Mesothelial cell of epicardium (in vitro differentiated cells): ENCODE results near the gene TMEM179B. TPM values are rescaled to one million over a fixed set of nuclear protein-coding genes. Genes with fewer than 3 reads are reported as not detected.
A peak's percentile ranks its signal among the peaks of the same experiment; 100 is the strongest.

Source experiments
- DNase-seq, 2 experiments: peaks; one replicate each; pipeline ENCODE4 v3.0.0; 2021; ENCODE audit warnings: low spot score in 2 of 2; ENCODE audit not compliant: unreplicated experiment in 2 of 2
- H3K27ac Mint-ChIP-seq: 2 replicates; pipeline ENCODE4 v1.8.0; 2021; ENCODE audit warnings: mixed read lengths
- H3K27me3 Mint-ChIP-seq: 2 replicates; pipeline ENCODE4 v1.8.0; 2021; ENCODE audit warnings: low read depth, mixed read lengths
- H3K36me3 Mint-ChIP-seq: 2 replicates; pipeline ENCODE4 v1.8.0; 2021; ENCODE audit warnings: mixed read lengths
- H3K4me1 Mint-ChIP-seq: 2 replicates; pipeline ENCODE4 v1.8.0; 2021; ENCODE audit warnings: mixed read lengths
- H3K4me3 Mint-ChIP-seq: 2 replicates; pipeline ENCODE4 v1.8.0; 2021; ENCODE audit warnings: mild to moderate bottlenecking, moderate library complexity, mixed read lengths
- H3K9me3 Mint-ChIP-seq: 2 replicates; pipeline ENCODE4 v1.8.0; 2021; ENCODE audit warnings: mixed read lengths
- total RNA-seq: library from RNA; stranded (reverse); gene quantifications from 3 replicates; pipeline ENCODE4 v1.2.1, GENCODE V29; 2021
- TF ChIP-seq, protein P1 (sequence below): fragments of 200-600 bp; sonication (generic); IDR thresholded peaks from one replicate; pipeline ENCODE4 v1.5.0; 2021; ENCODE audit warnings: antibody characterized with exemption; ENCODE audit not compliant: unreplicated experiment

TMEM179B gene
- total RNA-seq, 1 donor from 2014 or later = 33.9 TPM

DNA sequence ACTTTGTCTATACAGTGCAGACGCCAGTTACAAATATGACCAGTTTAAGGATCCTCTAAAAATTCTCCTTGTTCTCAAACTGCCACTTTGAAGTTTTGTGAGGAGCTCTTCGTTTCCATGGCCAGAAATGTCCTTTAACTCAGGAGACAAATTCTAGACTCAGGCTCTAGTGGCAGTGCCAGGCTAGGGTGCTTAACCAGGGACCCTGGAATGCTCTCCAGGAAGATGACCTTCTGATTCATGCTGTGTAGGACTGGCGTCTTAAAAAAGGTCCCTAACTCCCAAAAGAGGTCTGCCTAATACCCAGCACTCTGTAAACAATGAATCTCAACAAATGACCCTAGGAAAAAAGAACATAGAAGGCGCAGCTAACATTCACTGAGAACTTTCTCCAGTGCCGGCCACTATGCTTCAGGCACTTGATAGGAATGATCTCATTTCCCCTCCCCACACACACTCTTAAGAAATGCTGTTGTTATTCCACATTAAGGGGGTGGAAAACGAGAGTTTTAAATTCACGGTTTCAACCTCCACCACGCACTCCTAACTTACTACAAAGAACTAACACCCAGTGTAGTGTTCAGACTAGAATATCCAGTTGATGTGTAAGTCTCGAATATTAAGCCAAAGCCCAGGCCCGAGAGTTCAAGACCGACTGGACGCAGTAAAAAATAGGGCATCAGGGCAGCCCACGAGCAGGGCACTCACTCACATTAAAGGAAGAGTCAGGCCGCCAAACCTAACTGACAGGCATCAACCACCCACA lies 17.3 kb downstream of the TMEM179B start:
- DNase-seq = no peak
- peaks cover 20% of the 10 kb centered on the region for H3K4me1 Mint-ChIP-seq
- H3K9me3 Mint-ChIP-seq = no peaks in the 10 kb centered on the region
- TF ChIP-seq, protein P1, sequence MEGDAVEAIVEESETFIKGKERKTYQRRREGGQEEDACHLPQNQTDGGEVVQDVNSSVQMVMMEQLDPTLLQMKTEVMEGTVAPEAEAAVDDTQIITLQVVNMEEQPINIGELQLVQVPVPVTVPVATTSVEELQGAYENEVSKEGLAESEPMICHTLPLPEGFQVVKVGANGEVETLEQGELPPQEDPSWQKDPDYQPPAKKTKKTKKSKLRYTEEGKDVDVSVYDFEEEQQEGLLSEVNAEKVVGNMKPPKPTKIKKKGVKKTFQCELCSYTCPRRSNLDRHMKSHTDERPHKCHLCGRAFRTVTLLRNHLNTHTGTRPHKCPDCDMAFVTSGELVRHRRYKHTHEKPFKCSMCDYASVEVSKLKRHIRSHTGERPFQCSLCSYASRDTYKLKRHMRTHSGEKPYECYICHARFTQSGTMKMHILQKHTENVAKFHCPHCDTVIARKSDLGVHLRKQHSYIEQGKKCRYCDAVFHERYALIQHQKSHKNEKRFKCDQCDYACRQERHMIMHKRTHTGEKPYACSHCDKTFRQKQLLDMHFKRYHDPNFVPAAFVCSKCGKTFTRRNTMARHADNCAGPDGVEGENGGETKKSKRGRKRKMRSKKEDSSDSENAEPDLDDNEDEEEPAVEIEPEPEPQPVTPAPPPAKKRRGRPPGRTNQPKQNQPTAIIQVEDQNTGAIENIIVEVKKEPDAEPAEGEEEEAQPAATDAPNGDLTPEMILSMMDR = no peak
- peak overlapping the region; percentile 99 for H3K4me3 Mint-ChIP-seq
- H3K27me3 Mint-ChIP-seq = no peaks in the 10 kb centered on the region
- peak overlapping the region; percentile 99 for H3K27ac Mint-ChIP-seq
- H3K36me3 Mint-ChIP-seq = peaks cover 21% of the 10 kb centered on the region

GRCh38 chr11:62805076-62805892 lies 18.1 kb downstream of the TMEM179B start, which contains the start of gene NXF1:
NXF1 (minus strand) TSS chr11:62805440; CDS start chr11:62805356, 84 bp downstream.
- Mint-ChIP-seq H3K27ac (peak within 1 kb of the TSS; percentile 100), H3K27me3 (no peaks in the 10 kb centered on the region), H3K4me3 (peak within 1 kb of the TSS; percentile 99), H3K4me1 (peaks cover 20% of the 10 kb centered on the region), H3K9me3 (no peaks in the 10 kb centered on the region), H3K36me3 (peaks cover 16% of the 10 kb centered on the region)
- DNase-seq = peak; percentile 97 to 98
- TF ChIP-seq, protein P1 = peak; percentile 22

DNA sequence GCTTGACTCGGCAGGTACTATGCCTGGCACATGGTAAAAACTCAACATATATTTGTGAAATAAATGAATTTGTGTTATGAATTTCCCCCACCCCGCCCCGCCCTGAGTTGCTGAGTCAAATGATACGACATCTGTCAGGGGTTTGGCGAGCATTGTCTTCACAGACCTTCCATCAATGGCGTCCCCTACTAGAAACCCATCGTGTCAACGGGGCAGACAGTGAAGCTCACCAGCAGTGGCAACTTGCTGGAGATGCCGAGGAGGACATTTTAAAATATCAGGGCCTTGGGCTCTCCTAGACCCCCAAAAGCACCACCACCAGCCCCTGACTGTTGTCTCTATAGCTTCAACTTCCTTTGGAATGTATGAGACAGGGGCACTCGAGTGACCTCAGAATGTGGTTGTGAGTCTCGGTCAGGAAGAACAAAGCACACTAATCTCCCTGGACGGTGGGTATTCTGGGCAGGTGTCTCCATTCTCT lies 18.8 kb downstream of the TMEM179B start:
- Mint-ChIP-seq H3K27ac (peak overlapping the region; percentile 100), H3K4me1 (peaks cover 23% of the 10 kb centered on the region), H3K27me3 (no peaks in the 10 kb centered on the region), H3K36me3 (peaks cover 13% of the 10 kb centered on the region), H3K9me3 (no peaks in the 10 kb centered on the region), H3K4me3 (peak overlapping the region; percentile 99)
- DNase-seq = no peak
- TF ChIP-seq, protein P1 = no peak

DNA sequence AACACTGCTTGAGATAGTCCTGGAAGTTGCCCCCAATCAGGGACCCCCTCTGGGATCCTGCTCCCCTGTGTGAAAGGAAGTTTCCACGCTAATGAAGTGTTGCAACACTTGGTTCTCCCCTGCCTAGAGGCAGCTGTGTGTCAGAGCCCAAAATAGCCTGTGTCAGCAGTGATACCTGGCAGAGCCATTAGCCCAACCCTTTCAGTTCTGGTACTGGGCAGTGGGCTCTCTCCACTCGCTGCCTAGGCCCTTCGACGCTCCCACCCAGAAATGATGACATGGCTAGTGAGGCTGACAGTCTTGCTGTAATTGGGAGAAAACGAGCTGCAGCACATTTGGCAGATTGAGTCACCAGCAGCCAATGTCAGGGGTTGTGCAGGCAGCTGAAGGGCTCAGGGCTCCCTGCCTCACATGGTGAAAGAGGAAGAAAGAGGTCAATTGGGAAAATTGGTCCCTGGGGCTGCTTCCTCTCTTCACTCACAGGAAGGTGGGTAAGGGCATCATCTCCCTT lies 19.5 kb downstream of the TMEM179B start:
- peaks cover 26% of the 10 kb centered on the region for H3K4me1 Mint-ChIP-seq
- H3K27me3 Mint-ChIP-seq = no peaks in the 10 kb centered on the region
- no peaks in the 10 kb centered on the region for H3K9me3 Mint-ChIP-seq
- peak overlapping the region; percentile 99 for H3K4me3 Mint-ChIP-seq
- TF ChIP-seq, protein P1 = no peak
- peak overlapping the region; percentile 87 for H3K27ac Mint-ChIP-seq
- no peak for DNase-seq
- peaks cover 7% of the 10 kb centered on the region for H3K36me3 Mint-ChIP-seq

DNA sequence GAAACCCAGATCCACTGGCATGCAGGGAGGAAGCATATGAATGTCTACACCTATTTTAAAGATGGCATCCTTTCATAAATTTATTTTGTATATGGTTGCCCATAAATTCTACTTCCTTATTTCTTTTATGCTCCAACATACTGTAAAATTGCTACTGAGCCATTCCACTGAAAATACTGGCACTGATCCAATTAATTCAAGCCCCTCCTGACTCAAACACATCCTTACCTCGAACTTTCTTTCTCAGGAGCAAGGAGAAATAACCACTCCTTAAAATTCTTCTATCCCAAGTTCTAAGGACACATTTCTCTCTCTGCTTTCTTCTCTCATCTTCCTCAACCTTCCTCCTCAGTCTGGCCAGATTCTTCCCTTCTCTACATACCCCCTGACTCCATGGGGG lies 23.5 kb downstream of the TMEM179B start:
- no peak for DNase-seq
- H3K27ac Mint-ChIP-seq = no peak overlapping the region
- no peak overlapping the region for H3K4me3 Mint-ChIP-seq
- H3K9me3 Mint-ChIP-seq = no peaks in the 10 kb centered on the region
- no peaks in the 10 kb centered on the region for H3K27me3 Mint-ChIP-seq
- peaks cover 13% of the 10 kb centered on the region for H3K4me1 Mint-ChIP-seq
- TF ChIP-seq, protein P1 = no peak
- peaks cover 14% of the 10 kb centered on the region for H3K36me3 Mint-ChIP-seq
